B cell (primary cell): ENCODE results near the gene LRP5. TPM values are rescaled to one million over a fixed set of nuclear protein-coding genes. Genes with fewer than 3 reads are reported as not detected.

Experiments used
- ATAC-seq: fragments of 200-7000 bp; cut with Tn5 transposase; one replicate; pipeline ENCODE4 v1.10.0; 2021; ENCODE audit warnings: low read depth, mild to moderate bottlenecking, moderate number of reproducible peaks, moderate library complexity
- CTCF ChIA-PET: fragments of 350-600 bp; sonication (Branson Sonifier 250); formaldehyde crosslinking; loops from one replicate; lab custom pipeline; 2021; ENCODE audit warnings: antibody characterized with exemption, inconsistent platforms; lab: Charles Lee
- POLR2A ChIA-PET: fragments of 350-600 bp; sonication (Branson Sonifier 250); formaldehyde crosslinking; loops from one replicate; lab custom pipeline; 2021; ENCODE audit warnings: antibody characterized with exemption; lab: Charles Lee
- DNase-seq: peaks from one replicate; pipeline ENCODE4 v3.0.0; 2013
- H2AFZ ChIP-seq: 2 replicates; pipeline ENCODE4 v1.6.1; 2012; ENCODE audit warnings: mild to moderate bottlenecking, low read depth, low read length; ENCODE audit not compliant: insufficient read depth, poor library complexity, severe bottlenecking
- H3K27ac ChIP-seq, 2 donors: 1 replicate in 1 of 2; 2 replicates in 1 of 2; pipeline ENCODE4 v1.5.1; 2012 to 2013; ENCODE audit warnings: low read length in 2 of 2, mild to moderate bottlenecking in 2 of 2, moderate library complexity in 1 of 2
- H3K27me3 ChIP-seq, 4 experiments: fragments of 200-600 bp in 1 of 4; sonication (generic) in 1 of 4; replicated peaks in 1 of 4; 1 replicate in 2 of 4; 2 replicates in 2 of 4; pipeline versions ENCODE4 v1.6.1 to v1.7.0; 2013 to 2016; ENCODE audit warnings: low read length in 3 of 4, mild to moderate bottlenecking in 2 of 4, mixed read lengths in 1 of 4, moderate library complexity in 1 of 4; ENCODE audit not compliant: insufficient read depth in 4 of 4, control insufficient read depth in 3 of 4; ENCODE audit errors: control extremely low read depth in 1 of 4
- H3K36me3 ChIP-seq, 2 experiments: replicated peaks in 1 of 2; 1 replicate in 1 of 2; 2 replicates in 1 of 2; pipeline versions ENCODE4 v1.6.1 to v1.7.1; 2013; ENCODE audit warnings: low read length in 1 of 2; ENCODE audit not compliant: insufficient read depth in 2 of 2, control insufficient read depth in 1 of 2; ENCODE audit errors: control extremely low read depth in 1 of 2, extremely low read depth in 1 of 2
- H3K4me1 ChIP-seq, 2 donors: fragments of 200-600 bp in 1 of 2; sonication (generic) in 1 of 2; 1 replicate in 1 of 2; 2 replicates in 1 of 2; pipeline versions ENCODE4 v1.5.1 to v1.6.1; 2013 to 2017; ENCODE audit warnings: low read length in 2 of 2; ENCODE audit not compliant: control insufficient read depth in 2 of 2, insufficient read depth in 2 of 2
- H3K4me2 ChIP-seq: replicated peaks from 2 replicates; pipeline ENCODE3; 2012; ENCODE audit warnings: mild to moderate bottlenecking, low read depth, low read length; ENCODE audit not compliant: poor library complexity, severe bottlenecking
- H3K4me3 ChIP-seq, 5 experiments: fragments of 200-600 bp in 1 of 5; sonication (generic) in 1 of 5; 1 replicate in 3 of 5; 2 replicates in 2 of 5; pipeline versions ENCODE4 v1.5.1 to v1.7.0; 2011 to 2016; ENCODE audit warnings: low read length in 4 of 5, mild to moderate bottlenecking in 4 of 5, low read depth in 2 of 5, control low read depth in 1 of 5, moderate library complexity in 1 of 5; ENCODE audit not compliant: insufficient read depth in 1 of 5; ENCODE audit errors: control extremely low read depth in 1 of 5, extremely low read depth in 1 of 5
- H3K79me2 ChIP-seq: fragments of 200-600 bp; sonication (generic); one replicate; pipeline ENCODE4 v1.6.0; 2016; ENCODE audit warnings: low read length; ENCODE audit not compliant: control insufficient read depth, insufficient read depth
- H3K9ac ChIP-seq: fragments of 200-600 bp; sonication (generic); 2 replicates; pipeline ENCODE4 v1.6.1; 2017; ENCODE audit warnings: mild to moderate bottlenecking, low read length, moderate library complexity
- H3K9me3 ChIP-seq, 3 donors: one replicate each; pipeline versions ENCODE4 v1.6.1 to v1.7.1; 2013; ENCODE audit warnings: low read length in 2 of 3; ENCODE audit not compliant: control insufficient read depth in 2 of 3, insufficient read depth in 1 of 3; ENCODE audit errors: control extremely low read depth in 1 of 3
- H4K20me1 ChIP-seq: 2 replicates; pipeline ENCODE4 v1.6.0; 2012; ENCODE audit warnings: mild to moderate bottlenecking, low read length; ENCODE audit not compliant: insufficient read depth, control insufficient read depth, poor library complexity, severe bottlenecking
- H3K27ac Mint-ChIP-seq: one replicate; pipeline ENCODE4 v1.8.0; 2021; ENCODE audit warnings: mixed read lengths
- H3K27me3 Mint-ChIP-seq: one replicate; pipeline ENCODE4 v1.8.0; 2021; ENCODE audit warnings: mixed read lengths
- H3K4me1 Mint-ChIP-seq: one replicate; pipeline ENCODE4 v1.8.0; 2021; ENCODE audit warnings: mixed read lengths
- H3K4me3 Mint-ChIP-seq: one replicate; pipeline ENCODE4 v1.8.0; 2021; ENCODE audit warnings: mixed read lengths
- H3K9me3 Mint-ChIP-seq: one replicate; pipeline ENCODE4 v1.8.0; 2022; ENCODE audit warnings: mixed read lengths; ENCODE audit not compliant: insufficient read depth
- EZH2 ChIP-seq: IDR thresholded peaks from 2 replicates; pipeline ENCODE4 v1.6.1; 2012; ENCODE audit warnings: borderline replicate concordance, low read depth, mild to moderate bottlenecking, moderate library complexity, low read length; ENCODE audit not compliant: insufficient read depth, poor library complexity, severe bottlenecking
- WGBS: methylation state at CpG from one replicate; pipeline ENCODE4 v1.1.5; 2013; ENCODE audit warnings: missing lambda C conversion rate; ENCODE audit not compliant: insufficient coverage; 5-methylcytosine and 5-hydroxymethylcytosine counted together
- intact Hi-C: fragments of 100-400 bp; cut with micrococcal nuclease; formaldehyde crosslinking; loops from one replicate; pipeline ENCODE4 v1.10.0; 2022
- polyA plus RNA-seq: library from polyadenylated mRNA; depleted of rRNA; stranded (reverse); fragments of >200 nt; gene quantifications from 2 replicates; pipeline ENCODE4 v1.2.3, GENCODE V29; 2012
- total RNA-seq, 2 donors: library from RNA; stranded (reverse); fragments of 120-200 nt in 1 of 2; gene quantifications; 1 replicate in 1 of 2; 2 replicates in 1 of 2; pipeline versions ENCODE4 v1.2.3 to v1.2.4, GENCODE V29; 2013 to 2022
- TF ChIP-seq, protein P1 (sequence below): fragments of 200-600 bp; IDR thresholded peaks from one replicate; pipeline ENCODE4 v1.8.0; 2022; ENCODE audit warnings: antibody characterized with exemption, mild to moderate bottlenecking

LRP5 gene
- total and polyA plus RNA-seq, 2 donors (not counting 1 experiment from before 2014, with no cell fraction given) = 2.4 to 13.9 TPM

DNA sequence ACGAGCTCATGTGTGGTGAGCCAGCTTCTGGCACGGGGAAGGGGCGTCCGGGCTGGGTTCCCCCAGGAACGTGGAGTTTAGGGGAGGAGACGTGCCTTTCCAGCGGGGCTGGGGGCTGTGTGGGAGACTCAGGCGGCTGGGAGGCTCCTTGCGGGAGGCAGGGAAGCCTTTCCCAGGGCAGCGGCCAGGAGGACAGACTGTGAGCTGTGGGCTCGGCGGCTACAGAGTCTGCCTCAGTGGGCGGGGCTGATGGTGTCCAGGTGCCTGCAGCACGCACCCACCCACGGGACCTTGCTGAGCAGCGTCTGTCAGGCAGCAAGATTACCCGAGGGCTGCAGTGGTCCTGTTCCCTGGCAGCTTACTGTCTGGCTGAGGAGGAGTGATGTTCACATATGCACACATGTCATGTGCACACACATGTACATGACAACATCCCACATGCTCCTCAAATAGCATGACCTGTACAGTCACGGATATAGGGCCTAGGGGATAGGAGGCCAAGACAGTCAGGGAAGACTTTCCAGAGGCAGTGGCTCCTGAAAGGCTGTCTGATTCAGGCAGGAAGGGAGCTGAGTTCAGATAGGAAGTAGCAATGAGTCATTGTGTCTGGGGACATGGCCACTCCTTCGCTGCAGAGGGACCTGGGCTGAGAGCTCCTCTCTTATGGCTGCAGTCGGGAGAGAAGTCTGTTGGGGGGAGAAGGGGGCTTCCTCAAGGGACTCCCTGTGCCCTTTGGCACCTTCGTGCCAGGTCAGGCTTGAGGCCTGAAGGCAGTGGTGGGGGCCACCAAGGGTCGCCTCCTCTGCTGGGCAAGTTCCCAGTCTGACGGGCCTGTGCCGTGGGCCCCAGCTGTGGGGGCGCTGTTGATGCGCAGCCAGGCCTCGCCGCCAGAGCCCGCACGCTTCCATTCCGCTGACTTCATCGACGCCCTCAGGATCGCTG, 124.9 kb downstream of the LRP5 start:
- H3K4me3 ChIP-seq = no peak overlapping the region
- no peaks in the 10 kb centered on the region for H4K20me1 ChIP-seq
- H3K79me2 ChIP-seq = no peaks in the 10 kb centered on the region
- H2AFZ ChIP-seq = no peak overlapping the region
- ATAC-seq (no peak), DNase-seq (no peak)
- no peaks in the 10 kb centered on the region for H3K9me3 Mint-ChIP-seq
- peaks cover 22% of the 10 kb centered on the region for H3K4me1 Mint-ChIP-seq
- H3K27ac ChIP-seq = no peak overlapping the region
- WGBS = 93% methylated on average over 30 of the region's 34 CpGs
- H3K27me3 Mint-ChIP-seq = no peaks in the 10 kb centered on the region
- POLR2A ChIA-PET = no interaction called here
- no peaks in the 10 kb centered on the region for H3K36me3 ChIP-seq
- TF ChIP-seq, protein P1, sequence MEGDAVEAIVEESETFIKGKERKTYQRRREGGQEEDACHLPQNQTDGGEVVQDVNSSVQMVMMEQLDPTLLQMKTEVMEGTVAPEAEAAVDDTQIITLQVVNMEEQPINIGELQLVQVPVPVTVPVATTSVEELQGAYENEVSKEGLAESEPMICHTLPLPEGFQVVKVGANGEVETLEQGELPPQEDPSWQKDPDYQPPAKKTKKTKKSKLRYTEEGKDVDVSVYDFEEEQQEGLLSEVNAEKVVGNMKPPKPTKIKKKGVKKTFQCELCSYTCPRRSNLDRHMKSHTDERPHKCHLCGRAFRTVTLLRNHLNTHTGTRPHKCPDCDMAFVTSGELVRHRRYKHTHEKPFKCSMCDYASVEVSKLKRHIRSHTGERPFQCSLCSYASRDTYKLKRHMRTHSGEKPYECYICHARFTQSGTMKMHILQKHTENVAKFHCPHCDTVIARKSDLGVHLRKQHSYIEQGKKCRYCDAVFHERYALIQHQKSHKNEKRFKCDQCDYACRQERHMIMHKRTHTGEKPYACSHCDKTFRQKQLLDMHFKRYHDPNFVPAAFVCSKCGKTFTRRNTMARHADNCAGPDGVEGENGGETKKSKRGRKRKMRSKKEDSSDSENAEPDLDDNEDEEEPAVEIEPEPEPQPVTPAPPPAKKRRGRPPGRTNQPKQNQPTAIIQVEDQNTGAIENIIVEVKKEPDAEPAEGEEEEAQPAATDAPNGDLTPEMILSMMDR = no peak
- no peak for TF ChIP-seq EZH2
- H3K27me3 ChIP-seq = no peaks in the 10 kb centered on the region
- no peak overlapping the region for H3K4me2 ChIP-seq
- H3K4me1 ChIP-seq = peaks cover 12 to 21% of the 10 kb centered on the region in 2 donors
- no peaks in the 10 kb centered on the region for H3K9me3 ChIP-seq
- intact Hi-C loops = no loop called here
- CTCF ChIA-PET = no interaction called here
- H3K27ac Mint-ChIP-seq = no peak overlapping the region
- H3K9ac ChIP-seq = no peak overlapping the region
- no peak overlapping the region for H3K4me3 Mint-ChIP-seq
